Measurements from ENCODE around the gene ATP5MK.

ATP5MK gene

DNA sequence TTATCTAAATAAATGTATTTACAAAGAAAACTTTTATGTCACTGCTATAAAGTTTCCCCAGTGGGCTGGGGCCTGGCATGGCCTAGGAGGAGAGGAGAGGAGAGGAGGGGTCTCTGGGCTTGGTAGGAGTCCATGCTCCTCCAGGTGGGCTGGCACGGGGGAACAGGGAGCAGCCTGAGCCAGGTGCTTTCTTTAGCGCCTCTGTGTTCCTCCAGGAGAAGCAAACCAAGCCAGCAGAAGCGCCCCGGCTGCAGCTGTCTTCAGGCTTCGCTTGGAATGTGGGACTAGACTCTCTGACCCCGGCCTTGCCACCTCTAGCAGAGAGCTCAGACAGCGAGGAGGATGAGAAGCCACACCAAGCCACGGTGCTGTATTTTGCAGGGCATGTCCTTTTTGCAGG lies 45.3 kb upstream of the ATP5MK start:
- no peak for TF ChIP-seq RAD21 (IDR thresholded peaks at IDR 0.05; ENCODE audit: low read depth)
- no peak for TF ChIP-seq EP300 (IDR thresholded peaks at IDR 0.05; ENCODE audit: borderline replicate concordance)
- TF ChIP-seq, protein P1, sequence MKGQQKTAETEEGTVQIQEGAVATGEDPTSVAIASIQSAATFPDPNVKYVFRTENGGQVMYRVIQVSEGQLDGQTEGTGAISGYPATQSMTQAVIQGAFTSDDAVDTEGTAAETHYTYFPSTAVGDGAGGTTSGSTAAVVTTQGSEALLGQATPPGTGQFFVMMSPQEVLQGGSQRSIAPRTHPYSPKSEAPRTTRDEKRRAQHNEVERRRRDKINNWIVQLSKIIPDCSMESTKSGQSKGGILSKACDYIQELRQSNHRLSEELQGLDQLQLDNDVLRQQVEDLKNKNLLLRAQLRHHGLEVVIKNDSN (IDR thresholded peaks at IDR 0.05): no peak
- TF ChIP-seq, protein P2, sequence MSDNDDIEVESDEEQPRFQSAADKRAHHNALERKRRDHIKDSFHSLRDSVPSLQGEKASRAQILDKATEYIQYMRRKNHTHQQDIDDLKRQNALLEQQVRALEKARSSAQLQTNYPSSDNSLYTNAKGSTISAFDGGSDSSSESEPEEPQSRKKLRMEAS (IDR thresholded peaks at IDR 0.05): no peak

DNA sequence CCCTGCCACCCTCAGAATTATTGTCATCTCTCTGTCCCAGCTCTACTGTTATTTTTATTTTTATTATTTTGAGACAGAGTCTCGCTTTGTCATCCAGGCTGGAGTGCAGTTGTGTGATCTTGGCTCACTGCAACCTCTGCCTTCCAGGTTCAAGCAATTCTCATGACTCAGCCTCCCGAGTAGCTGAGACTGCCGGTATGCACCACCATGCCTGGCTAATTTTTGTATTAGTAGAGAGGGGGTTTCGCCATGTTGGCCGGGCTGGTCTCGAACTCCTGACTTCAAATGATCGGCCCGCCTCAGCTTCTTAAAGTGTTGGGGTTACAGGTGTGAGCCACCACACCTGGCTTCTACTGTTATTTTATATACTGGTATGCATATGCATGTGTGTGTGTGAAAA lies 44.9 kb upstream of the ATP5MK start:
- TF ChIP-seq TEAD4 (IDR thresholded peaks at IDR 0.05) (no peak), EGR1 (IDR thresholded peaks at IDR 0.05) (no peak), YY1 (IDR thresholded peaks at IDR 0.05; ENCODE audit: low read depth) (no peak), EP300 (IDR thresholded peaks at IDR 0.05; ENCODE audit: borderline replicate concordance) (no peak), TAF1 (IDR thresholded peaks at IDR 0.05; ENCODE audit: low read depth) (no peak), NFIC (IDR thresholded peaks at IDR 0.05) (no peak), RAD21 (IDR thresholded peaks at IDR 0.05; ENCODE audit: low read depth) (no peak), CREB1 (IDR thresholded peaks at IDR 0.05; ENCODE audit: low read depth) (no peak), FOXM1 (IDR thresholded peaks at IDR 0.05; ENCODE audit: borderline replicate concordance, low read depth) (no peak), ZBTB7A (IDR thresholded peaks at IDR 0.05; ENCODE audit: low read depth) (no peak), CEBPB (IDR thresholded peaks at IDR 0.05) (no peak), TCF12 (IDR thresholded peaks at IDR 0.05; ENCODE audit: low read depth) (no peak)
- TF ChIP-seq, protein P3, sequence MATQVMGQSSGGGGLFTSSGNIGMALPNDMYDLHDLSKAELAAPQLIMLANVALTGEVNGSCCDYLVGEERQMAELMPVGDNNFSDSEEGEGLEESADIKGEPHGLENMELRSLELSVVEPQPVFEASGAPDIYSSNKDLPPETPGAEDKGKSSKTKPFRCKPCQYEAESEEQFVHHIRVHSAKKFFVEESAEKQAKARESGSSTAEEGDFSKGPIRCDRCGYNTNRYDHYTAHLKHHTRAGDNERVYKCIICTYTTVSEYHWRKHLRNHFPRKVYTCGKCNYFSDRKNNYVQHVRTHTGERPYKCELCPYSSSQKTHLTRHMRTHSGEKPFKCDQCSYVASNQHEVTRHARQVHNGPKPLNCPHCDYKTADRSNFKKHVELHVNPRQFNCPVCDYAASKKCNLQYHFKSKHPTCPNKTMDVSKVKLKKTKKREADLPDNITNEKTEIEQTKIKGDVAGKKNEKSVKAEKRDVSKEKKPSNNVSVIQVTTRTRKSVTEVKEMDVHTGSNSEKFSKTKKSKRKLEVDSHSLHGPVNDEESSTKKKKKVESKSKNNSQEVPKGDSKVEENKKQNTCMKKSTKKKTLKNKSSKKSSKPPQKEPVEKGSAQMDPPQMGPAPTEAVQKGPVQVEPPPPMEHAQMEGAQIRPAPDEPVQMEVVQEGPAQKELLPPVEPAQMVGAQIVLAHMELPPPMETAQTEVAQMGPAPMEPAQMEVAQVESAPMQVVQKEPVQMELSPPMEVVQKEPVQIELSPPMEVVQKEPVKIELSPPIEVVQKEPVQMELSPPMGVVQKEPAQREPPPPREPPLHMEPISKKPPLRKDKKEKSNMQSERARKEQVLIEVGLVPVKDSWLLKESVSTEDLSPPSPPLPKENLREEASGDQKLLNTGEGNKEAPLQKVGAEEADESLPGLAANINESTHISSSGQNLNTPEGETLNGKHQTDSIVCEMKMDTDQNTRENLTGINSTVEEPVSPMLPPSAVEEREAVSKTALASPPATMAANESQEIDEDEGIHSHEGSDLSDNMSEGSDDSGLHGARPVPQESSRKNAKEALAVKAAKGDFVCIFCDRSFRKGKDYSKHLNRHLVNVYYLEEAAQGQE (IDR thresholded peaks at IDR 0.05; ENCODE audit: low read depth): no peak
- TF ChIP-seq, protein P1 (IDR thresholded peaks at IDR 0.05): no peak
- TF ChIP-seq, protein P2 (IDR thresholded peaks at IDR 0.05): no peak

DNA sequence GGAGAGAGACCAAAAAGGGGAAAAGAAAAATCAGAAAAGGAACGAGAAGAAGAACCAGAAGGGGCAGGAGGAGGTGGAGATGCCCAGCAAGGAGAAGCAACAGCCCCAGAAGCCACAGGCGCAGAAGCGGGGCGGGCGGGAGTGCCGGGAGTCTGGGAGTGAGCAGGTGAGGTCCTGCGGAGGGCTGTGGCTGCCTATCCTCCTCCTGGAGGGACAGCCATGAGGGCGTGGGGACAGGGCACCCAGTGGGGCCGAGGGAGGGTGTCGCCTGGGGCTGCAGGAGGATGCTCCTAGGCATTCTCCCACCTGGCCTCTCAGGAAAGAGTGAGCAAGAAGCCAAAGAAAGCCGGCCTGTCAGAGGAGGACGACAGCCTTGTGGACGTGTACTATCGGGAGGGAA lies 44.1 kb upstream of the ATP5MK start:
- TF ChIP-seq CREB1 (IDR thresholded peaks at IDR 0.05; ENCODE audit: low read depth) (no peak), YY1 (IDR thresholded peaks at IDR 0.05; ENCODE audit: low read depth) (no peak)

DNA sequence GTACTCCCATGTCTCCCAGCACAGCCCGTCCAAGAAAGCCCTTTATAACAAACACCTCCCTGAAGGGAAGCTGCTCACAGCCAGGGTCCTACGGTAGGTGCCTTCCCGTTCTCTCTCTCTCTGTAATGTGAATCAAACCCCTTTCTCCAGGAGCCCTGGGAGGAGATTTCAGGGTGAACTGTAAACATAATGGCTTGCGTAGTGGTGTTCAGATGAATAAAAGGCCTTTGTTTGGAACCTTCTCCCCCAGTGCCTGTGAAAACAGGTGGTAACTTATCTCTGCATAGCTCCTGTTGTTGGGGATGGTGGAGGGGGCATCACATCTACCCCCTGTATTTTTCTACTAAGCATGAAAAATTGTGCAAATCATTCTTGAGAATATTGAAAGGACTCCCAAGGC lies 43.5 kb upstream of the ATP5MK start:
- TF ChIP-seq, protein P1 (IDR thresholded peaks at IDR 0.05): no peak
- TF ChIP-seq TAF1 (IDR thresholded peaks at IDR 0.05; ENCODE audit: low read depth) (no peak), EP300 (IDR thresholded peaks at IDR 0.05; ENCODE audit: borderline replicate concordance) (no peak), CEBPB (IDR thresholded peaks at IDR 0.05) (no peak), EGR1 (IDR thresholded peaks at IDR 0.05) (no peak), ZBTB7A (IDR thresholded peaks at IDR 0.05; ENCODE audit: low read depth) (no peak), NFIC (IDR thresholded peaks at IDR 0.05) (no peak)
- TF ChIP-seq, protein P2 (IDR thresholded peaks at IDR 0.05): no peak
- TF ChIP-seq, protein P3 (IDR thresholded peaks at IDR 0.05; ENCODE audit: low read depth): no peak

DNA sequence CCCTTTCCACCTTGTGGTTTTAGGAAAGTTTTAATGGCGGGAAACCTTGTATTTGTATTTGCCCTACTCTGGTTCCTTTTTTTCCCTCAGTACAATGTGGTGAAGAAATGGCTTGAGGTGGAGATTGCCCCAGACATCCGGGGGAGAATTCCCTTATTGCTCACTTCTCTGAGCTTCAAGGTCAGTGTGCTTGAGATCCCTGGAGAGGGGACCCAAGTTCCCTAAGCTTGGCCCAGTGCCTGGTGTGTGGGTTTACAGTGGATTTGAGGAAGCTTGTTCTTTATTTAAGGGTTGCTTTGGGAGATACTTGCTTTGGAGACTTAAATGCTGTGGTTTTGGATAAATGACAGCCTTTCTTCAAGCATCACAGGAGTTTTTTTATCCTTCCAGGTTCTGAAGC lies 37.6 kb upstream of the ATP5MK start:
- TF ChIP-seq TAF1 (IDR thresholded peaks at IDR 0.05; ENCODE audit: low read depth) (no peak), YY1 (IDR thresholded peaks at IDR 0.05; ENCODE audit: low read depth) (no peak), EP300 (IDR thresholded peaks at IDR 0.05; ENCODE audit: borderline replicate concordance) (no peak), ZBTB7A (IDR thresholded peaks at IDR 0.05; ENCODE audit: low read depth) (no peak), CEBPB (IDR thresholded peaks at IDR 0.05) (no peak), FOXM1 (IDR thresholded peaks at IDR 0.05; ENCODE audit: borderline replicate concordance, low read depth) (no peak), EGR1 (IDR thresholded peaks at IDR 0.05) (no peak), CREB1 (IDR thresholded peaks at IDR 0.05; ENCODE audit: low read depth) (no peak), TCF12 (IDR thresholded peaks at IDR 0.05; ENCODE audit: low read depth) (no peak), RAD21 (IDR thresholded peaks at IDR 0.05; ENCODE audit: low read depth) (no peak), TEAD4 (IDR thresholded peaks at IDR 0.05) (no peak)
- TF ChIP-seq, protein P1 (IDR thresholded peaks at IDR 0.05): no peak
- TF ChIP-seq, protein P3 (IDR thresholded peaks at IDR 0.05; ENCODE audit: low read depth): no peak
- TF ChIP-seq, protein P2 (IDR thresholded peaks at IDR 0.05): no peak
